HK-2 (cell line): Measurements from ENCODE around the gene PGM2L1.

ENCODE experiments used
- DNase-seq: peaks from one replicate; pipeline ENCODE4 v3.0.0-alpha.2; 2018; ENCODE audit not compliant: unreplicated experiment

The PGM2L1 gene

DNA sequence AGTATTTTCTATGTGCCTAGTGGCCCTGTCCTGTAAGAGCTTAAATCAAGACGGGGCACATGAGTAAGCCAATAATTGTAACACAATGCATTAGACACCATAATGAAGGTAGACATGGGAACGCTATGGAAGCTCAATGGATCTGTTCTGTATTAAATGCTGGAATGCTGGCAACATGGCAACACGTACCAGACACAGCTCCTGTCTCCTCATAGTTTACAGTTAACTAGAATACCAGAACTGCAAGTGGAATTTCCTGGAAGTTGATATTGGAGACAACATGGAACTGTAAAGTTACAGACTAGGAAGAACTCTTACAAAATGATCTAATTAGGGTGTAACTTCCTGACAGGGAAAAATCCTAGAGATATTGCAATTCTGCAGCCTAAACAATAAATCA, 99.2 kb downstream of the PGM2L1 start:
- DNase-seq, result no peak

DNA sequence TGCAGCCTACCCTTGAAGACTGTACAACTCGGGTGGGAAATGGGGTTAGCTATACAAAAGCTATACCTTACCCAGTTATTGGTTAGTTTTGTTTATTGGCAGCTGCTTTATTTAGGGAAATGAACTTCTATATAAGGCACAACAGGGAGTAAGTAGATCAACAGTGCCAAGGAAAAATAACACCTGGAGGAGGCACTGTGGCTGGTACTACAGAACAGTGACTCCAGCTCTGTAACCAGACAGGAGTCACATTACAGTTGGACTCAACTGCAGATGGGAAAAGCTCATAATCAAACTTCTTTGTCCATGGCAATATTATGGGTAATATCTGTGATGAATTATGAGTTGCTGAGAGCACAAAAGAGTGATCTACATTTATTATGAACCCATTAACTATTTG, 100.7 kb downstream of the PGM2L1 start:
- no peak for DNase-seq

DNA sequence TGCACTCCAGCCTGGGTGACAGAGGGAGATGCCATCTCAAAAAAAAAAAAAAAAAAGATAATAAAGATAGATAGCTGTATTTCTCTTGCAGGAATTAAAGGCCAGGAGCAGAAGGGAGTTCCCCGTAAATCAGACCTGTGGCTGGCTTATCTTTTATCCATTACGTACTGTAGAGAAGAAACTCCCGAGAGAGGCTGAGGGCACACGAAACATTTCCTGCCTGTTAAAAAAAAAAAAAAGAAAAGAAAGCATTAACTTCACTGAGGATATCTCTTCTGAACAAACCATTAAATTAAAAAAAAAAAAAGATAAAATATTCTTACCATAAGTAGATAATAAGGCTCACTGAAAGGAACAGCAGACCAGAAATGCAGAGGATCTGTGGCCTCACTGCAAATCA, 109.3 kb downstream of the PGM2L1 start:
- no peak for DNase-seq

DNA sequence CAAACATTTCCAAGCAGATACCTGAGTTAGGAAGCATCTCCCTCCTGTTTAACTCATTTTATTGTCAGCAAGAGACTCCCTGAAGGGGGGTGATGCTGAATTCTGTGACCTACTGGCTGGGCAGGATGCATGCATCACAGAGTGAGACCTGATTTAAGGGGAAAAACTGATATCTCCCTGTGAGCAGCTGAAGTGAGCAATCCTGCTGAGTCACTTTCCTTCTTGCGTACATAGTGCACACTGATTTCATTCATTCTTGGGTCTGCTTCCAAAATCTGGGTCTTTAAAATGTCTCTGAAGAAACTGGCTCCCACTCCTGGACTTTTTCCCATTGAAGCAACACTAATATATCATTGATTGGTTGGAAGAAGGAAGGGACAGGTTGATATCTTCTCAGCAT, 110.1 kb downstream of the PGM2L1 start:
- peak; percentile 17 for DNase-seq

DNA sequence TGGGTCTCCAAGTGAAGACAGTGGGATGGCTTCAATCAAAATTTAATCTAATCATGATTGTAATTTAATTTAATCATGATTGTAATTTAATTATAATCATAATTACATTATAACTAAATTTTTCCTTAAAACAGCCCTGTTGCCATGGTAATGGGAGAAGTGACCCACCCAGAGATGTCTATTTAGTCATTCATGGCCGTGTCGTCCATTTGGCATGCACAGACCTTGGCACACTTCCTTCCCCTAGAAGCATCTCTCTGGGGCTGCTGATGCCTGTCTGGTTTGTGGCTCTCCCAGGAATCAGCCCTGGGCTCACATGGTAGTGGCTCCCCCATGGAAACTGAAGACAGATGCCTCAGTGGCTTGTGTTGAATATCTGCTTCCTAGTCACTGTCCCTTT, 113.8 kb downstream of the PGM2L1 start:
- DNase-seq, result no peak

DNA sequence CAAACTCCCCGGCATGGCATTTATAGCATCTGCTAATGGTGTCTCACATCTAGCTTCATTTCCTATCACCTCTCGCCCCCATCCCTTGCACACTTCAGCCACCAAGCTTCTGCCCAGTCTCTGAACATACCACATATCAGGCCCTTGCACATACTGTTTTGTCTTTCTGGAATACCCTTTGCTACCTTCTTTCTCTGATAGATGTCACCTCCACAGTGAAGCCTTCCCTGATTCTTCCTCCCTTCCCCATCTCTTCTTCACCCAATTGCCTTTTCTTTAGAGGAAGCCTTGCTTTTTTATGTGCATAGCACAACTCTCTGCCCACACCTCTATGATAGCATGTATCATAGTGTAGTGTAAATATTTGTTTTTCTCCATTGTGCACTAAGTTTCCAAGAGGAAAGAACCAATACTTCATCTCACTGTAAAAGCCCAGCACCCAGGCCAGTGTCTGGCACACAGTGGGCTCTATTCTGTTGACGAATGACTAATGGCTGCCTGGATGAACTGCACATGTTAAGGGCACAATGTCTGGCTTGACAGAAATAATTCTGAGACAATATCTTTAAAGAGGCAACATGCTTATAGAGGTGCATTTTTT, 114.6 kb downstream of the PGM2L1 start:
- no peak for DNase-seq

DNA sequence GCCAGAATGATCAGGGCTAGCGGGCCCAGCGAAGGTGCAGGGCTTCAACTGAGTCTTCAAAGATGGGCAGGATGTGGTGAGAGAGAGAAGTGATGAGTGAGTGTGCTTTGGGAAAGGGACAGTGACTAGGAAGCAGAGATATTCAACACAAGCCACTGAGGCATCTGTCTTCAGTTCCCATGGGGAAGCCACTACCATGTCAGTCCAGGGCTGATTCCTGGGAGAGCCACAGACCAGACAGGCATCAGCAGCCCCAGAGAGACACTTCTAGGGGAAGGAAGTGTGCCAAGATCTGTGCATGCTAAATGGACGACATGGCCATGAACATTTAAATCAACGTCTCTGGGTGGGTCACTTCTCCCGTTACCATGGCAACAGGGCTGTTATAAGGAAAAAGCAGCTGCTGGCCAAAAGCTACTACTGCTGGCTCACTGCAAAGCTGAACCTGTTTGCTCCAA, 115.3 kb downstream of the PGM2L1 start:
- no peak for DNase-seq

DNA sequence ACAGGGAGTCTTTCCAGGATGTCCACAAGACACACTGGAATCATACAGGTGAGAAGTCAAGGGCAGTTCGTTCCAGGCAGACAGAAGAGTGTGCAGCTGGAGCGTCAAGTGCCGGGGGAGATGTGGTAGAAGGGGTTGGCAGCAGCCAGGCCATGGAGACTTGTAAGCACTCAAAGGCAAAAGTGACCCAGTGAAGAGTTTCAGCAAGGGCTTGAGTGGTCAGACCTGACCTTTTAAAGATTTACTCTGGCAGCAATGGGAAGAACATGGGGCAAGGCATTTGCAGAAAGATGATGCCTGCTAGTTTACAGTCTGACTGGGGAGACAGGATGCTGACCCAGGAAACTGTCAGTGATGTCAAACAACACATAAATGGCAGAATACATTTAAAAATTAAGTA, 115.8 kb downstream of the PGM2L1 start:
- no peak for DNase-seq

DNA sequence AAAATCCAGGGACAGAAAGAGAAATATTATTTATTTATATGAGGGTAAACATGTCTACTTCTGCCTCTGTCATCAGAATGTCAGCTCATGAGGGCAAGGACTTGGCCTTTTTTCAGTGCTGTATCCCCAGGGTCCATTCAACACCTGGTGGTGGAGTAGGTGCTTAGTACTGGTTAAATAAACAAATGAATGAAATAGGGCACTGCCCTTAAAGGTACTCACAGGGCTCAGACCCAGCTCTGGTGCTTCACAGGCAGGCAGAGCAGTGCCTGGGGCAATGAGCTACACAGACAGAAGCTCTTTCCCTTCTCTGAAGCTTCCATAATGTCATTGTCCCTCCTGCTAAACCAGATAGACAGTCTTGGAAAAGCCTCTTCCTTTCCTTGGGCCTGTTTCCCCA, 117.7 kb downstream of the PGM2L1 start:
- no peak for DNase-seq
